HEK293 (cell line): ENCODE measurements around the gene MBD4.

ENCODE experiments used
- CTCF ChIA-PET: fragments of 350-600 bp; formaldehyde crosslinking; extraction: SDS; loops from one replicate; lab custom pipeline; 2021; ENCODE audit warnings: antibody characterized with exemption; lab: Yijun Ruan, JAX
- POLR2A ChIA-PET: fragments of 300-600 bp; formaldehyde crosslinking; extraction: SDS; loops from one replicate; lab custom pipeline; 2020; ENCODE audit warnings: antibody characterized with exemption, inconsistent platforms; lab: Yijun Ruan, JAX
- H3K27ac ChIP-seq: fragments of 200-500 bp; sonication (Bioruptor generic); 2 replicates; pipeline ENCODE4 v1.5.1; 2014; ENCODE audit warnings: low read depth, low read length, control low read depth, inconsistent platforms; ENCODE audit errors: extremely low read depth
- H3K36me3 ChIP-seq, 2 experiments: fragments of 200-500 bp in 1 of 2; sonication (Bioruptor generic) in 1 of 2; 1 replicate in 1 of 2; 2 replicates in 1 of 2; pipeline ENCODE4 v1.5.1; 2014 to 2017; ENCODE audit warnings: inconsistent platforms in 2 of 2, low read length in 2 of 2; ENCODE audit not compliant: control insufficient read depth in 2 of 2, insufficient read depth in 1 of 2
- H3K4me1 ChIP-seq: fragments of 200-500 bp; sonication (Bioruptor generic); 2 replicates; pipeline ENCODE4 v1.5.1; 2014; ENCODE audit warnings: mild to moderate bottlenecking, low read length, inconsistent platforms; ENCODE audit not compliant: control insufficient read depth, insufficient read depth
- H3K4me3 ChIP-seq: 2 replicates; pipeline ENCODE4 v1.5.1; 2011; ENCODE audit warnings: low read depth, mild to moderate bottlenecking, control low read depth, low read length, moderate library complexity
- H3K9me3 ChIP-seq: fragments of 200-500 bp; sonication (Bioruptor generic); 2 replicates; pipeline ENCODE4 v1.5.1; 2014; ENCODE audit warnings: low read depth, low read length, inconsistent platforms; ENCODE audit not compliant: control insufficient read depth, insufficient read depth
- OSR2 ChIP-seq: fragments of 450-650 bp; formaldehyde crosslinking; IDR thresholded peaks from 2 replicates; pipeline ENCODE4 v1.5.1; 2016; ENCODE audit warnings: missing biosample characterization, missing genetic modification characterization
- PATZ1 ChIP-seq: fragments of 450-650 bp; formaldehyde crosslinking; IDR thresholded peaks from 2 replicates; pipeline ENCODE4 v1.5.1; 2016; ENCODE audit warnings: missing biosample characterization, missing genetic modification characterization
- PRDM6 ChIP-seq: fragments of 450-650 bp; formaldehyde crosslinking; IDR thresholded peaks from 2 replicates; pipeline ENCODE4 v1.5.1; 2017; ENCODE audit warnings: missing biosample characterization, missing genetic modification characterization
- RBAK ChIP-seq: fragments of 450-650 bp; formaldehyde crosslinking; IDR thresholded peaks from 2 replicates; pipeline ENCODE4 v1.5.1; 2016; ENCODE audit warnings: missing biosample characterization, missing genetic modification characterization
- SP2 ChIP-seq: fragments of 450-650 bp; formaldehyde crosslinking; IDR thresholded peaks from 2 replicates; pipeline ENCODE4 v1.5.1; 2016; ENCODE audit warnings: missing biosample characterization, missing genetic modification characterization
- ZNF10 ChIP-seq: fragments of 450-650 bp; formaldehyde crosslinking; IDR thresholded peaks from 2 replicates; pipeline ENCODE4 v1.5.1; 2017; ENCODE audit warnings: missing biosample characterization, missing genetic modification characterization
- ZNF146 ChIP-seq: fragments of 450-650 bp; formaldehyde crosslinking; IDR thresholded peaks from 2 replicates; pipeline ENCODE4 v1.5.1; 2016; ENCODE audit warnings: missing biosample characterization, missing genetic modification characterization
- ZNF174 ChIP-seq: fragments of 450-650 bp; formaldehyde crosslinking; IDR thresholded peaks from 2 replicates; pipeline ENCODE4 v1.5.0; 2017; ENCODE audit warnings: missing biosample characterization, mild to moderate bottlenecking, missing genetic modification characterization
- ZNF266 ChIP-seq: fragments of 450-650 bp; formaldehyde crosslinking; IDR thresholded peaks from 2 replicates; pipeline ENCODE4 v1.5.1; 2016; ENCODE audit warnings: missing biosample characterization, missing genetic modification characterization, low read depth
- ZNF404 ChIP-seq: fragments of 450-650 bp; formaldehyde crosslinking; IDR thresholded peaks from 2 replicates; pipeline ENCODE4 v1.5.1; 2017; ENCODE audit warnings: missing biosample characterization, missing genetic modification characterization
- ZSCAN5A ChIP-seq: fragments of 450-650 bp; formaldehyde crosslinking; IDR thresholded peaks from 2 replicates; pipeline ENCODE4 v1.5.1; 2016; ENCODE audit warnings: missing biosample characterization, missing genetic modification characterization
- ZXDB ChIP-seq: fragments of 450-650 bp; formaldehyde crosslinking; IDR thresholded peaks from 2 replicates; pipeline ENCODE4 v1.5.1; 2016; ENCODE audit warnings: missing biosample characterization, missing genetic modification characterization
- TF ChIP-seq, protein P1 (sequence below): fragments of 450-650 bp; IDR thresholded peaks from 2 replicates; pipeline ENCODE4 v1.5.1; 2018; ENCODE audit warnings: missing biosample characterization, mild to moderate bottlenecking, missing genetic modification characterization

The MBD4 gene

DNA sequence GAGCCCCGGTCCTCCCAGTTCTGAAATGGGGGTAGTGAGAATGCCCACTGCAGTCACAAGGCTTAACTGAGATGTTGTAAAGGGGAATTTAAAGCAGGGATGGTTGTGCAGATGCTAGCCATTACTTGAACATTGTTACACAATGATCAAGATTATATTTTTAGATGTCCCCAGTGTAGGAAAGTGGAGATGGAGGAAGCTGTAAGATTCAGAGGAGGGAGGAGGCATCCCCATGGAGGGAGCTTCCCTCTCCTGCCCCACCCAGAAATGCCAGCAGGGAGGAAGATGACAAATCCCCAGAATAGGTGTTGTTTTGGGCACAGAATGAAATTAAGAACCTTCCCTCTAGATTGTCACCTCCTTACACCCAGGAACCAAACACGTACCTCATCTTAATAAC, 57.4 kb downstream of the MBD4 start:
- Histone ChIP-seq H3K4me1 (no peaks in the 10 kb centered on the region), H3K4me3 (no peak overlapping the region), H3K9me3 (no peaks in the 10 kb centered on the region), H3K27ac (no peak overlapping the region), H3K36me3 (peaks cover 0 to 11% of the 10 kb centered on the region in 2 experiments; a peak in 2 of 3 replicates)
- POLR2A ChIA-PET, result no interaction called here
- CTCF ChIA-PET, result interaction anchor here (0.7 to 2.7 kb wide), 10 partner anchors 11 to 108 kb away, joined by 3 to 19 read pairs (median 4); no protein-coding TSS in a partner anchor
- TF ChIP-seq OSR2 (tag by site-specific recombination) (no peak), ZXDB (tag by site-specific recombination) (no peak), ZNF146 (no peak), ZNF404 (tag by site-specific recombination) (no peak), ZNF174 (tag by site-specific recombination) (no peak), SP2 (no peak), PATZ1 (tag by site-specific recombination) (no peak), RBAK (tag by site-specific recombination) (no peak), ZSCAN5A (no peak), ZNF266 (no peak), ZNF10 (tag by site-specific recombination) (no peak), PRDM6 (tag by site-specific recombination) (no peak)
- TF ChIP-seq, protein P1, sequence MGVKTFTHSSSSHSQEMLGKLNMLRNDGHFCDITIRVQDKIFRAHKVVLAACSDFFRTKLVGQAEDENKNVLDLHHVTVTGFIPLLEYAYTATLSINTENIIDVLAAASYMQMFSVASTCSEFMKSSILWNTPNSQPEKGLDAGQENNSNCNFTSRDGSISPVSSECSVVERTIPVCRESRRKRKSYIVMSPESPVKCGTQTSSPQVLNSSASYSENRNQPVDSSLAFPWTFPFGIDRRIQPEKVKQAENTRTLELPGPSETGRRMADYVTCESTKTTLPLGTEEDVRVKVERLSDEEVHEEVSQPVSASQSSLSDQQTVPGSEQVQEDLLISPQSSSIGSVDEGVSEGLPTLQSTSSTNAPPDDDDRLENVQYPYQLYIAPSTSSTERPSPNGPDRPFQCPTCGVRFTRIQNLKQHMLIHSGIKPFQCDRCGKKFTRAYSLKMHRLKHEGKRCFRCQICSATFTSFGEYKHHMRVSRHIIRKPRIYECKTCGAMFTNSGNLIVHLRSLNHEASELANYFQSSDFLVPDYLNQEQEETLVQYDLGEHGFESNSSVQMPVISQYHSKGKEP, result no peak
